Measurements from ENCODE around the gene CRB3. TPM values are rescaled to one million over a fixed set of nuclear protein-coding genes. Genes with fewer than 3 reads are reported as not detected.

CRB3 gene
- polyA plus RNA-seq, 1 donor (not counting 4 experiments of a cell fraction or from before 2014, with no cell fraction given): 6.1 TPM

DNA sequence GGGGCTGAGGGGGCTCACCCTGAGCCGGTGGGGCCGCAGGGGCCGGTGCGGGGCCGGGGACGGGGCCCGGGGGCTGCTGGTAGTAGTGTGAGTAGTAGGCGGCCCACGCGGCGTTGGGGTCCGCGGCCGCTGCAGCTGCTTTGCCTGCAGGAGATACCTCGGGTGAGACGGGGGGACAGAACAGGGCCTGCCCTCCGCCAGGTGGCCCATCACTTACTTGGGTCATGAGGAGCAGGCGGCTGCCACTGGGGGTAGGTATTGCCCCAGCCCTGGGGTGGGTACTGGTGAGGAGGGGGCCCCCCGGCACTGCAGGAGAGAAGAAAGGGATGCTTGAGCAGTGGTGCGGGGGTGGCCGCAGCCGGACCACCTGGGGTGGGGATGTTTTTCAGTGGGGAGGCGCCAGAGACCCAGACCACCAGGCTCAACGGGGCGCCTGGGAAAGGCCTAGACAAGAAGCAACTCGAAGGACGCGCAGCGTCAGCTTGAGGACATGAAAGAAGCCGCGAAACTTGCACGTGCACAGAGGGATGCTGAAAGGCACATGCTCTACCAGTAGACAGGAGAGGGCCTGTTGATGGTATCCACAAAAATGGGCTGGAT, 48.4 kb upstream of the CRB3 start:
- Histone ChIP-seq H3K27me3 (ENCODE audit: control insufficient read depth, extremely low read depth, insufficient read depth, low read length) (no peaks in the 10 kb centered on the region), H2AFZ (ENCODE audit: control insufficient read depth, low read length) (no peak overlapping the region), H3K9me1 (ENCODE audit: control insufficient read depth, extremely low read depth, insufficient read depth, low read length) (no peaks in the 10 kb centered on the region), H3K4me2 (ENCODE audit: control insufficient read depth, extremely low read depth, insufficient read depth, low read depth, low read length) (no peak overlapping the region), H3K4me1 (ENCODE audit: control insufficient read depth, extremely low read depth, insufficient read depth, low read length) (no peaks in the 10 kb centered on the region), H3K27ac (ENCODE audit: control insufficient read depth, insufficient read depth, low read length) (no peak overlapping the region), H3K79me2 (ENCODE audit: control insufficient read depth, insufficient read depth, low read length) (peaks cover 26% of the 10 kb centered on the region), H3K9me3 (ENCODE audit: control insufficient read depth, low read depth, low read length) (no peaks in the 10 kb centered on the region), H3K36me3 (ENCODE audit: control insufficient read depth in 2 of 2, extremely low read depth in 1 of 2, insufficient read depth in 2 of 2, low read length in 2 of 2) (peaks cover 38 to 52% of the 10 kb centered on the region in 2 experiments), H4K20me1 (ENCODE audit: control insufficient read depth, extremely low read depth, insufficient read depth, low read length) (no peaks in the 10 kb centered on the region), H3K9ac (ENCODE audit: control insufficient read depth, extremely low read depth, insufficient read depth, low read length) (no peak overlapping the region), H3K4me3 (ENCODE audit: control insufficient read depth in 2 of 3, extremely low read depth in 1 of 3, insufficient read depth in 2 of 3, low read depth in 1 of 3, low read length in 3 of 3) (no peak overlapping the region)
- no peak for DNase-seq (ENCODE audit: low read depth, low spot score)
- no peak for FAIRE-seq
- TF ChIP-seq, protein P1, sequence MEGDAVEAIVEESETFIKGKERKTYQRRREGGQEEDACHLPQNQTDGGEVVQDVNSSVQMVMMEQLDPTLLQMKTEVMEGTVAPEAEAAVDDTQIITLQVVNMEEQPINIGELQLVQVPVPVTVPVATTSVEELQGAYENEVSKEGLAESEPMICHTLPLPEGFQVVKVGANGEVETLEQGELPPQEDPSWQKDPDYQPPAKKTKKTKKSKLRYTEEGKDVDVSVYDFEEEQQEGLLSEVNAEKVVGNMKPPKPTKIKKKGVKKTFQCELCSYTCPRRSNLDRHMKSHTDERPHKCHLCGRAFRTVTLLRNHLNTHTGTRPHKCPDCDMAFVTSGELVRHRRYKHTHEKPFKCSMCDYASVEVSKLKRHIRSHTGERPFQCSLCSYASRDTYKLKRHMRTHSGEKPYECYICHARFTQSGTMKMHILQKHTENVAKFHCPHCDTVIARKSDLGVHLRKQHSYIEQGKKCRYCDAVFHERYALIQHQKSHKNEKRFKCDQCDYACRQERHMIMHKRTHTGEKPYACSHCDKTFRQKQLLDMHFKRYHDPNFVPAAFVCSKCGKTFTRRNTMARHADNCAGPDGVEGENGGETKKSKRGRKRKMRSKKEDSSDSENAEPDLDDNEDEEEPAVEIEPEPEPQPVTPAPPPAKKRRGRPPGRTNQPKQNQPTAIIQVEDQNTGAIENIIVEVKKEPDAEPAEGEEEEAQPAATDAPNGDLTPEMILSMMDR (optimal IDR thresholded peaks at IDR 0.05 in 1 of 3, IDR thresholded peaks at IDR 0.05 in 1 of 3, conservative IDR thresholded peaks at IDR 0.05 in 1 of 3; ENCODE audit: extremely low read depth in 1 of 3, insufficient read depth in 2 of 3, low read length in 3 of 3): no peak
- no peak for TF ChIP-seq EZH2 (IDR thresholded peaks at IDR 0.05; ENCODE audit: low read length)
- dilution Hi-C loops (cut with MboI; ENCODE audit: extremely low pct_ligation_motif_present, low sequenced_read_pairs): no loop called here

DNA sequence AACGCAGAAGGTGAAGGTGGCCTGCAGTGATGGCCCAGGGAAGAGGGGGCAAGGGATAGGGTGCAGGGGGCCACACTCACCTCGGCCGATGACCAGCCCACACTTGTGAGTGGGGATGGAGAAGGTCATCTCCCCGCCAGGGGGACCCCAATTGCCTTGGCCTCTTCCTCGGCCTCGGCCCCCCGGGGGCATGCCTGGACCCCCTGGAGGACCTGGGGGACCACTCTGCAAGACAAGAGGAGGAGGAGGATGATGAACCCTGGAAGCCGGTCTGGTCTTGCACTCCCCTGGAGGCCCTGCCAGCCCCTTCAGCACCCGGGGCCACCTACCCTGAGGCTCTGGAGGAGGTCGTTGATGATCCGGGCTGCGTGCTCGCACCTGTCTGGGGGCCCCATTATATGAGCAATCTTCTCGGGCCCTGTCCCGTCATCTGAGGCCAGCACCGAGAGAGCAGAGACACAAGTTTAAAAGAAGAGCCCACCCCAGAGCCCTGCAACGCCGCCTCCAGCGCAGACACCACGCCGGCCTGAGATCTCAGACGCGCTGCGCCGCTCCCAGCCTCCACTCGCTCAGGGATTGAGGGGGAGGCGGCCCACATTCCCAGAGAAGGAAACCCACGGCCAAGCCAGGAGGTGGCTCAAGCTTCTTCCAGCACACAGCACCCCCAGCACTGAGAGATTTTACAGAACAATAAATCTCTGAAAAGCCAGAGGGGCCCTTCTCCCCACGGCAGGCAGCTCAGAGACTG, 47.2 kb upstream of the CRB3 start:
- DNase-seq (ENCODE audit: low read depth, low spot score) (no peak), FAIRE-seq (no peak)
- H4K20me1 ChIP-seq (ENCODE audit: control insufficient read depth, extremely low read depth, insufficient read depth, low read length): no peaks in the 10 kb centered on the region
- dilution Hi-C loops (cut with MboI; ENCODE audit: extremely low pct_ligation_motif_present, low sequenced_read_pairs): no loop called here
- no peak overlapping the region for H3K4me3 ChIP-seq (ENCODE audit: control insufficient read depth in 2 of 3, extremely low read depth in 1 of 3, insufficient read depth in 2 of 3, low read depth in 1 of 3, low read length in 3 of 3)
- H3K79me2 ChIP-seq (ENCODE audit: control insufficient read depth, insufficient read depth, low read length): peaks cover 37% of the 10 kb centered on the region
- TF ChIP-seq, protein P1 (optimal IDR thresholded peaks at IDR 0.05 in 1 of 3, IDR thresholded peaks at IDR 0.05 in 1 of 3, conservative IDR thresholded peaks at IDR 0.05 in 1 of 3; ENCODE audit: extremely low read depth in 1 of 3, insufficient read depth in 2 of 3, low read length in 3 of 3): no peak
- no peak for TF ChIP-seq EZH2 (IDR thresholded peaks at IDR 0.05; ENCODE audit: low read length)
- no peak overlapping the region for H3K4me2 ChIP-seq (ENCODE audit: control insufficient read depth, extremely low read depth, insufficient read depth, low read depth, low read length)
- peaks cover 42 to 63% of the 10 kb centered on the region in 2 experiments for H3K36me3 ChIP-seq (ENCODE audit: control insufficient read depth in 2 of 2, extremely low read depth in 1 of 2, insufficient read depth in 2 of 2, low read length in 2 of 2)
- no peaks in the 10 kb centered on the region for H3K4me1 ChIP-seq (ENCODE audit: control insufficient read depth, extremely low read depth, insufficient read depth, low read length)
- no peaks in the 10 kb centered on the region for H3K27me3 ChIP-seq (ENCODE audit: control insufficient read depth, extremely low read depth, insufficient read depth, low read length)
- H3K9me1 ChIP-seq (ENCODE audit: control insufficient read depth, extremely low read depth, insufficient read depth, low read length): no peaks in the 10 kb centered on the region
- H3K27ac ChIP-seq (ENCODE audit: control insufficient read depth, insufficient read depth, low read length): no peak overlapping the region
- no peak overlapping the region for H3K9ac ChIP-seq (ENCODE audit: control insufficient read depth, extremely low read depth, insufficient read depth, low read length)
- no peaks in the 10 kb centered on the region for H3K9me3 ChIP-seq (ENCODE audit: control insufficient read depth, low read depth, low read length)
- H2AFZ ChIP-seq (ENCODE audit: control insufficient read depth, low read length): no peak overlapping the region
